Left cardiac atrium (tissue), 4 donors: ENCODE results near the gene CCDC182. TPM values are rescaled to one million over a fixed set of nuclear protein-coding genes. Genes with fewer than 3 reads are reported as not detected.

Experiments
- ATAC-seq, 2 donors: fragments of 200-7000 bp; cut with Tn5 transposase; one replicate each; pipeline ENCODE4 v1.9.1; 2020; ENCODE audit warnings: mild to moderate bottlenecking in 2 of 2, moderate library complexity in 2 of 2
- DNase-seq: peaks from one replicate; pipeline ENCODE4 v3.0.0-alpha.2; 2020
- intact Hi-C, 2 donors: fragments of 100-400 bp; cut with DNase I; formaldehyde crosslinking; loops; one replicate each; pipeline versions ENCODE4 v1.14.1 to v1.15.1; 2022 to 2023
- total RNA-seq, 2 donors: library from RNA; stranded (reverse); fragmentation: NEBNext Ultra II Directional; extraction: Animal tissue kit (Norgen Biotek cat#: 25700); gene quantifications; one replicate each; pipeline ENCODE4 v1.2.1, GENCODE V29; 2021
- donor health status: DM: no; HTN: yes; CAD: no.
- donor health status: DM: no; HTN: yes; CAD: no; lungs with severe emphysema.
- donor health status: DM: yes; HTN: yes; CAD: no.
- donor health status: Dilated cardiomyopathy.

The CCDC182 gene
- total RNA-seq, 2 donors from 2014 or later = not detected

DNA sequence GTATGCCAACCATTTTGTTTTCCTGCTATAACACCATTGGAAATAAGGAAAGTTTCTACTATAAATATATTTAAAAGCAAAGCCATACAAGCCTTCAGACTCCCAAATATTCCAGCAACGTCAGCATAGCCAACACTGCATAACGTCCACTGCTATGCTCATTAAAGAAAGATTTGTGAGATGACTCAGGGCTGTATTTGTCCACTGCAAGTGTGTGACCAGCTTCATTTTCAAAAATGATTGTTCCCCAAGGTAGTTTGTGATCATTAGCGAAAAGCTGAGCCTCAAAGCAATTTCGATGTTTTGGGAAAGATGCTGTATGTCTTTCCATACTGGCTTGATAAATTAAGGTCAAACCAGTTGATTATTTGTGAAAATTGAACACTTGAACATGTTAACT, 14.9 kb upstream of the CCDC182 start:
- DNase-seq (no peak), ATAC-seq (no peak)
- intact Hi-C loops = no loop called here

DNA sequence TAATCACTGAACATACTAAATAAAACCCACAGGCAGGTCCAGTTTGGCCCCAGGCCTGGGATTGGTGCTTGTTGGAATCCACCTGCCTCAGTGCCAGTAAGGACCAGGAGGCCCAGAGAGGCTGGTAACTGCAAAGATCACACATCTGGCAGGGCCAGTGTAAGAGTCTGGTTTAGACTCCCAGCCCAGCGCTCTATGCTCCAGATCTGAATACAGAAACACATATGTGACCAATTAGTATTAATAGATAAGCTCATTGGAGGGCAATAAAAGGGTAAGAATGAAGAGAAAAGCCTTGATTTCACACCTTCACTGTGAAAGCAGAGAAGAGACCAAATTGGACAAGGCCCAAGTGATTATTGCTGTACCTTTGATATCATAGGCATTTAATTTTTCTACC, 13.6 kb upstream of the CCDC182 start:
- ATAC-seq (no peak), DNase-seq (no peak)
- intact Hi-C loops = no loop called here

DNA sequence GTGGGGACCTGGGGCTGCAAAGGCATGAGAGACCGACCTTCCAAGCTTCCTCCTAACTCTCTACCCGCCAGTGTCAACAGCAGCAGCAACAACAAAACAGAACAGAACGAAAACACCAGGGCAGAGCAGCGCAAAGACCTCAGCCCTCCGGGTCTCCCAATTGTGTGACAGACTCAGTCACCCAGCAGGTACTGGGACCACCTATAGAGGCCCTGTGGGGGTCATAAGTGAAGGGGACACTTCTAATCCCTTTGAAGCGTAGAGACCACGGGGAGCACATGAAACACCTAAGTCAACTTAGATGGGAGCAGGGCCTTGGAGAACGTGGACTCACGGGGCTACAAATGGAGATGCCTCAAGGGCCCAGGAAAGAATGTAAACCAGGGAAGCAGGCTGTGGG, 12.6 kb upstream of the CCDC182 start:
- no peak for DNase-seq
- ATAC-seq = no peak
- intact Hi-C loops = no loop called here

- intact Hi-C loops = no loop called here
- DNase-seq (no peak), ATAC-seq (no peak)
Measured at GRCh38 chr17:57756951-57757350, 11.9 kb upstream of the CCDC182 start.

- intact Hi-C loops = no loop called here
- ATAC-seq = no peak
- no peak for DNase-seq
Measured at GRCh38 chr17:57755480-57756070, 10.5 kb upstream of the CCDC182 start.

DNA sequence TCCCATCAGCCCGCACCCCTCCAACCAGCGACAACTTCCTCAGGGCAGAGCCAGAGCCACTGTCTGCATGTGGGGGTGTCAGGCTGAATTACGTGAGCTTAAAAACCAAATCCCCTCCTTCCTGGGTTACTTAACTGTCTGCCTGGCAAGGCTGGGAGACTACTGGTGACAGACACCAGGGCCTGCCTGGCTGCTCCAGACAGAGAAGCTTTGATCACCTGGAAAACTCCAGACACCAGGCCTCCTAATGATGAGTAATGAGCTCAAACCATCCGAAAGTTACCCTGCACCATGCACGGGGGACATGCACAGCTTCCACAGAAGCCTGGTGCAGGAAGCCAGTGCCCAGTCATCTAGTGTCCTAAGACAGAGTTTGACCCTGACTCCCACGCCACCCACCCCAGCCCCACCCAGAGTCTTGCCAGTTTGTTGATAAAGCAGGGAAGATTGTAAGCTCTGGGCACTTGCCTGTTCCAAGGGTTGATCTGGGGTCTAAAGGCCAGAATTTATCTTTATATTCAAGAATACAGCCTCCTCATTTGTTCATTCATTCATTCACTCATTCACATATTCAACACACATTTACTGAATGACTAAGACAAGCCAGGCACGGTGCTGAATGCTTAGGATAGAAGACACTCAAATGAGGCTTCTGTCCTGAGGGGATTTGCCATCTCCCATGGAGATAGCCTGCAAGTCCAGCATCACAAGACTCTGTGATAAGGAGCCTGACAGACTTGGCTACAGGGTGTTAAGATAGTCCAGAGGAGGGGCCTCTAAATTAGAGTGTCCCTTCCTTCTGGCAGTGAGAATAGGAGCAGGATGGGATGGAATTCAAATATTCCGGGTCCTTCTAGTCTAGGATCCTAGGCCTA, 7.2 kb upstream of the CCDC182 start:
- intact Hi-C loops = loop anchor here in 1 of 2 donors (5.0 kb wide), 1 partner anchor 75 kb away; no protein-coding TSS in a partner anchor
- DNase-seq = no peak
- ATAC-seq = no peak

DNA sequence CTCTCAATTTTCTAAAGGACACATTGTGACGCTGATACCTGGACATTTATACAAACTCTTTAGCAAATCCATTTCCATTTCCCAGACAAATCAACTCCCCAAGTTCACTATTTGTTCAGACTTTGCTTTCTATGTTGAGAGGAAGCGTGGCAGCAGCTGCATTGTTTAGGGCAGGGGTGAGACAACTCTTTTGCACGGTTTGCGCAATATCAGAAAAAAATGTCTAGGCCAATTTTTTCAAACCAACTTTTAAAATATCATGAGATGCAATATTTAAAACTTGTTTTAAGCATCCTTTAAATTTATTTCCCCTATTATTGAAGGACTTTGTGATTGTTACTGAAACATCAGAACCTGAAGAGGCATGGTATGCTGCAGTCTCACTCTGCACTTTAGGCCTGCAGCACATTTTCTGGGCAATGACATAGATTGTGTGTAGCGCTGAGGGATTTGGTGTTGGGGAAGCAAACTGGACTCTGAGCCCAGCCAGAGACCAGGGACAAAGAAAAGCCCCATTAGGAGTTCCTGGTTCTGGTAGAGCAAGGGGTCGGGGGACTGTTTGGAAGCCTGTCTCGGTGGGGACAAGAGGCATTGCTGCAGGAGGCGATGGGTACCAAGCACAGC, 6.4 kb upstream of the CCDC182 start:
- no peak for DNase-seq
- no peak for ATAC-seq
- intact Hi-C loops = loop anchor here in 1 of 2 donors (5.0 kb wide), 1 partner anchor 76 kb away; no protein-coding TSS in a partner anchor

DNA sequence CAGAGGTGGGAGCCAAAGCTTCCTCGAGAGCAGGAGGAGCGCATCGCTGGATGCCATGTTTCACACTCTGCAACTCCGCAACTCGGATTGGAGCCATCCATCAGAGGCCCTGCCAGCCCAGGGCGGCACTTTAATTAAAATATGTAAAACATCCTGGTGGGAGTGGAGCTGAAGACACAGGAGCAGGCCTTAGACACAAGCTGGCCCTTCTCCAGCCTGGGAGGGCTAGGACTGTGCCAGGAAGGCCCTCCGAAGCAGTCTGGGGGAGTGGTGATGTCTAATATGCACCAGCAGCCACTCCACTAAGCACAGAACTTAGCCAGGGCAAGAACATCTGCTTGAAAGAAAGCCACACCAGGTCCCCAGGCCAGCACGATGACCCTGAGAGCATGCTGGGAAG, 5.8 kb upstream of the CCDC182 start:
- DNase-seq (no peak), ATAC-seq (peak in 1 of 2 donors; percentile 47)
- intact Hi-C loops = loop anchor here in 1 of 2 donors (5.0 kb wide), 1 partner anchor 76 kb away; no protein-coding TSS in a partner anchor

- DNase-seq (no peak), ATAC-seq (no peak)
- intact Hi-C loops = loop anchor here in 1 of 2 donors (5.0 kb wide), 1 partner anchor 77 kb away; no protein-coding TSS in a partner anchor
Measured at GRCh38 chr17:57750109-57750871, 5.2 kb upstream of the CCDC182 start.

- intact Hi-C loops = loop anchor here (5.0 kb wide), 4 partner anchors 78 to 617 kb away; no protein-coding TSS in a partner anchor
- DNase-seq (no peak), ATAC-seq (no peak)
Measured at GRCh38 chr17:57749701-57750100, 4.6 kb upstream of the CCDC182 start.

DNA sequence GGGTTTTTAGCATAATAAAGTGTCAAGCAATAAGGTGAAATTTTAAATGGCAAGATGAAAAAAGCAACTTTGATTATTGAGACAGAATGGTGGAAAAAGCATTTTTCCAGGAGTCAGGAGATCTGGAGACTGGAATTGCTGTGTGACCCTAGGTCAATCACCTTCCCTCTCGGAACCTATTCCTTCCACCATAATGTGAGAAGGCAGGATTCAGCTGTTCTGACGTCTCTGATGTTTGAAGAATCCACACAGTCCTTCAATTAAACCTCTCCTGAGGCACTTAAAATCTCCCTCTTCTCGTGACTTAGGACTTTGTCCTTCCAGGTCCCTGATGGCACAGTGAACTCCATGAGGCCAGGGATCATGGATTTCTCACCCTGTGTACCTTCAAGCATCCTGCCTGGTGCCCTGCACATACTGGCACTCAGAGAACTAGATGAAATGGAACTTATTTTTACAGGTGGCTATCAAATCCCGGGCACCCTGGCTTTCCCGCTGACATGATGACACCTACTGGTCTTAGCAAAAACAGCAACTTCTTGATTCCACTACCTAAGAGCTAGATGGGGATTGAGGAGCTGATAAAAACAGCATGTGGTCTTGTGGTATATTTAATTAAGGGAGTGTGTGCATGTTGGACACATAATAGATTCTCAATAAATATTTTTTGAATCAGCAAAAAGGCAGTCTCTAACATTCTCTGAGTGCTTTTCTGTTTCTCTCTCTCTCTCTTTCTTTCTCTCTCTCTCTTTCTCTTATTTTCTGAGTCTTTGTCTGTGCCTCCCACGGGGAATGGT, 2.3 kb upstream of the CCDC182 start:
- intact Hi-C loops = loop anchor here (5.0 kb wide), 3 partner anchors 150 to 615 kb away; no protein-coding TSS in a partner anchor
- ATAC-seq (peak; percentile 42 to 67), DNase-seq (no peak)

DNA sequence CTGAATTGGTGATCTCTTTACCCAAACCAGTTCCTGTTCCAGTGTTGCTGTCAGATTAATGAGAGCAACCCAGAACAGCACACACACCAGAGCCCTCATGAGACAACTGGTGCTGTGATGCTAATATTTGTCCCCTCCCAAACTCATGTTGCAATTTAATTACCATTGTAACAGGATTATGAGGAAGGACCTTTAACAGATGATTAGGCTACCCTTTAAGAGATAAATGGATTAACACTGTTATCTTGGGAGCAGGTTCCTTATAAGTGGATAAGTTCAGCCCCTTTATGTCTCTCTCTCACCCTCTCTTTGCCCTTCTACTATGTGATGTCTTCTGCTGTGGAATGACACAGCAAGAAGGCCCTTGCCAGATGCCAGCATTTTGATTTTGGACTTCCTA, 1.1 kb upstream of the CCDC182 start:
- intact Hi-C loops = loop anchor here (5.0 kb wide), 3 partner anchors 149 to 614 kb away; no protein-coding TSS in a partner anchor
- DNase-seq (no peak), ATAC-seq (no peak)

DNA sequence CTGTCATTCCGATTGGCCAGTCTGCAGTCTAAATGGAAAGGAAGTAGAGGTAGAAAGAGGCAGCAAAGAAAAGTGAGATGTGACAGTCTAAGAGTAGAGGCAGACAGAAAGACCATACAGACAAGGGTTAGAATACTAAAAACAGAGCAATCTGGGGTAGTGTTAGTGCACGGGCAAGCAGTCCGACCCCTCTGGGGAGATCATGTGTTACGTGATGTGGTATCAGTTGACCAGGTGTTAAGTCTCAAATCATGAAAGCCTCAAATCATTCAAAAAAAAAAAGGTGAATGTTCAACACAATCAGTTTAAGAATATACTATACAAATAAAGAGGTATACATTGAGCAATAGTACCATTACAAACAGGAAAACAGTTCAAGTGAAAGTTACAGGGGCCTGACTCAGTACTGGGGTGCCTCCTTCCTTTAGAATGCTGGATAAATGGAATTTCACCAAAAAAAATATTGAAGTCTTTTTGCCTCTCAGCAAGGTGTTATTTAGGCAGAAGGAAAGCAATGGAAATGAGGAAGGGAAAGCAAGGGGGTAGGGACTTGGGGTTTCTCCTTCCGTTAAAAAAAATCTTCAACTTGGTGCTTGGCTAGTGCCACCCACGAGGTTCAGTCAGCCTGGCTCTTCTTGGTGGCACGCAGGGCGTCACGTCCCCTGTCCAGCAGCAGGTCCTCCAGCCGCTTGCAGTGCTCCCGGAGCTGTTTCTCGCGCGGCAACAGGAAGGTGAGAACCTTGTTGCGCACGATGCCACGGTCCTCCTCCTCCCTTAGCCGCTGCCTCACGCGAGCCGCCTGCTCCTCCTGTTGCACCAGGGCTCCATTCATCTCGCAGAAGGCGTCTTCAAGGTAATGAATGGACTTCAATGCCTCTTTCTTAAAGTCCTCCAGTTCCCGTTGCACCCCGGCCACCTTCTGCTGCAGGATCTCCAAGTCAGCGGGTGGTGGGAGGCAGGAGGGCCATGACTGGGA, 616 bp downstream of the CCDC182 start:
- DNase-seq (no peak), ATAC-seq (no peak)
- intact Hi-C loops = loop anchor here (5.0 kb wide), 3 partner anchors 147 to 612 kb away; no protein-coding TSS in a partner anchor

GRCh38 chr17:57740235-57740528, 4.9 kb downstream of the CCDC182 start:
- intact Hi-C loops = no loop called here
- ATAC-seq (no peak), DNase-seq (no peak)

GRCh38 chr17:57739402-57740234, 5.5 kb downstream of the CCDC182 start:
- intact Hi-C loops = no loop called here
- DNase-seq = no peak
- ATAC-seq = peak; percentile 44 to 59

- ATAC-seq (no peak), DNase-seq (no peak)
- intact Hi-C loops = no loop called here
Measured at GRCh38 chr17:57737450-57737849, 7.6 kb downstream of the CCDC182 start.
